Osteocyte (in vitro differentiated cells): ENCODE results near the gene UNK. TPM values are rescaled to one million over a fixed set of nuclear protein-coding genes. Genes with fewer than 3 reads are reported as not detected.

ENCODE experiments used
- DNase-seq: peaks from one replicate; pipeline ENCODE4 v3.0.0; 2021; ENCODE audit warnings: mixed read lengths; ENCODE audit not compliant: unreplicated experiment; ENCODE audit errors: extremely low spot score
- H3K27ac Mint-ChIP-seq: one replicate; pipeline ENCODE4 v1.8.0; 2021; ENCODE audit warnings: mild to moderate bottlenecking, mixed read lengths; ENCODE audit not compliant: unreplicated experiment
- H3K27me3 Mint-ChIP-seq: one replicate; pipeline ENCODE4 v1.8.0; 2021; ENCODE audit warnings: mixed read lengths; ENCODE audit not compliant: unreplicated experiment
- H3K36me3 Mint-ChIP-seq: one replicate; pipeline ENCODE4 v1.8.0; 2021; ENCODE audit warnings: mixed read lengths; ENCODE audit not compliant: unreplicated experiment
- H3K4me1 Mint-ChIP-seq: one replicate; pipeline ENCODE4 v1.8.0; 2021; ENCODE audit warnings: mixed read lengths; ENCODE audit not compliant: unreplicated experiment
- H3K4me3 Mint-ChIP-seq: one replicate; pipeline ENCODE4 v1.8.0; 2021; ENCODE audit warnings: mild to moderate bottlenecking, moderate library complexity, mixed read lengths; ENCODE audit not compliant: unreplicated experiment
- H3K9me3 Mint-ChIP-seq: one replicate; pipeline ENCODE4 v1.8.0; 2021; ENCODE audit warnings: mixed read lengths; ENCODE audit not compliant: unreplicated experiment
- CTCF ChIP-seq: fragments of 200-600 bp; sonication (generic); IDR thresholded peaks from 2 replicates; pipeline ENCODE4 v1.5.0; 2021; ENCODE audit warnings: antibody characterized with exemption, mild to moderate bottlenecking, moderate library complexity
- total RNA-seq: library from RNA; stranded (reverse); gene quantifications from 2 replicates; pipeline ENCODE4 v1.2.1, GENCODE V29; 2021

UNK gene
- total RNA-seq, 1 donor from 2014 or later, result 38.2 TPM

- H3K4me1 Mint-ChIP-seq, result peaks cover 8% of the 10 kb centered on the region
- no peak for DNase-seq
- H3K9me3 Mint-ChIP-seq, result no peaks in the 10 kb centered on the region
- no peaks in the 10 kb centered on the region for H3K27me3 Mint-ChIP-seq
- no peak overlapping the region for H3K27ac Mint-ChIP-seq
- no peak for TF ChIP-seq CTCF
- H3K4me3 Mint-ChIP-seq, result no peak overlapping the region
- peaks cover 26% of the 10 kb centered on the region for H3K36me3 Mint-ChIP-seq
Measured at GRCh38 chr17:75821552-75821951, 36.9 kb downstream of the UNK start.

- no peak for TF ChIP-seq CTCF
- no peak for DNase-seq
- Mint-ChIP-seq H3K36me3 (peaks cover 26% of the 10 kb centered on the region), H3K27ac (no peak overlapping the region), H3K4me1 (peaks cover 14% of the 10 kb centered on the region), H3K4me3 (no peak overlapping the region), H3K27me3 (no peaks in the 10 kb centered on the region), H3K9me3 (no peaks in the 10 kb centered on the region)
Measured at GRCh38 chr17:75822119-75822799, 37.7 kb downstream of the UNK start.

- Mint-ChIP-seq H3K27me3 (no peaks in the 10 kb centered on the region), H3K4me3 (no peak overlapping the region), H3K36me3 (peaks cover 26% of the 10 kb centered on the region), H3K9me3 (no peaks in the 10 kb centered on the region), H3K27ac (no peak overlapping the region), H3K4me1 (peaks cover 19% of the 10 kb centered on the region)
- TF ChIP-seq CTCF, result no peak
- no peak for DNase-seq
Measured at GRCh38 chr17:75822800-75823166, 38.2 kb downstream of the UNK start.

GRCh38 chr17:75823257-75824041 lies 38.8 kb downstream of the UNK start:
- no peak overlapping the region for H3K4me3 Mint-ChIP-seq
- H3K4me1 Mint-ChIP-seq, result peaks cover 24% of the 10 kb centered on the region
- no peaks in the 10 kb centered on the region for H3K9me3 Mint-ChIP-seq
- peaks cover 25% of the 10 kb centered on the region for H3K36me3 Mint-ChIP-seq
- no peak for TF ChIP-seq CTCF
- no peak overlapping the region for H3K27ac Mint-ChIP-seq
- no peak for DNase-seq
- no peaks in the 10 kb centered on the region for H3K27me3 Mint-ChIP-seq

- peaks cover 24% of the 10 kb centered on the region for H3K4me1 Mint-ChIP-seq
- no peak overlapping the region for H3K4me3 Mint-ChIP-seq
- no peak for TF ChIP-seq CTCF
- H3K9me3 Mint-ChIP-seq, result no peaks in the 10 kb centered on the region
- no peaks in the 10 kb centered on the region for H3K27me3 Mint-ChIP-seq
- H3K27ac Mint-ChIP-seq, result no peak overlapping the region
- DNase-seq, result no peak
- peaks cover 18% of the 10 kb centered on the region for H3K36me3 Mint-ChIP-seq
Measured at GRCh38 chr17:75824050-75824552, 39.5 kb downstream of the UNK start.
